SK-MEL-5 (cell line): ENCODE measurements around the gene ALDH16A1. TPM values are rescaled to one million over a fixed set of nuclear protein-coding genes. Genes with fewer than 3 reads are reported as not detected.
A peak's percentile ranks its signal among the peaks of the same experiment; 100 is the strongest.

Experiments
- DNase-seq: peaks from one replicate; pipeline ENCODE4 v3.0.0-alpha.2; 2016; ENCODE audit warnings: low read depth, low spot score
- in situ Hi-C: cut with HindIII; loops from 2 replicates; pipeline ENCODE4 v1.10.0; 2016; ENCODE audit warnings: low sequenced_read_pairs, high pct_unique_total_duplicates, low pct_unique_long_range_greater_than_20kb
- total RNA-seq: library from RNA; depleted of rRNA; stranded (reverse); fragments of >200 nt; shearing (Covaris generic); gene quantifications from 2 replicates; pipeline ENCODE4 v1.2.3, GENCODE V29; 2014

The ALDH16A1 gene
- total RNA-seq, 1 experiment from 2014 or later, result 16.7 TPM

- DNase-seq, result peak; percentile 57
- in situ Hi-C loops, result no loop called here
These were observed 21.0 kb downstream of the ALDH16A1 start, which contains the start of gene FLT3LG for GRCh38 chr19:49473868-49474541. Gene FLT3LG, plus strand, starts transcription at chr19:49474215. Its CDS starts 425 bp downstream, at chr19:49474640.

- in situ Hi-C loops, result no loop called here
- DNase-seq, result no peak
These were observed 21.5 kb downstream of the ALDH16A1 start for GRCh38 chr19:49474542-49474924.

GRCh38 chr19:49475191-49475917 is 22.3 kb downstream of the ALDH16A1 start:
- in situ Hi-C loops, result no loop called here
- no peak for DNase-seq

GRCh38 chr19:49475995-49476880 is 23.2 kb downstream of the ALDH16A1 start:
- in situ Hi-C loops, result no loop called here
- DNase-seq, result peak; percentile 77

GRCh38 chr19:49479975-49480628 is 27.1 kb downstream of the ALDH16A1 start:
- in situ Hi-C loops, result no loop called here
- no peak for DNase-seq

GRCh38 chr19:49481020-49481683 is 28.1 kb downstream of the ALDH16A1 start:
- no peak for DNase-seq
- in situ Hi-C loops, result no loop called here

- in situ Hi-C loops, result no loop called here
- no peak for DNase-seq
These were observed 33.2 kb downstream of the ALDH16A1 start for GRCh38 chr19:49486232-49486631.

GRCh38 chr19:49486710-49487276 is 33.8 kb downstream of the ALDH16A1 start:
- no peak for DNase-seq
- in situ Hi-C loops, result no loop called here

- in situ Hi-C loops, result no loop called here
These were observed 34.4 kb downstream of the ALDH16A1 start, which contains the start of gene RPL13A for GRCh38 chr19:49487277-49488045. Gene RPL13A, plus strand, starts transcription at chr19:49487608. Its CDS starts 22 bp downstream, at chr19:49487630.

GRCh38 chr19:49488046-49488862 is 35.2 kb downstream of the ALDH16A1 start:
- no peak for DNase-seq
- in situ Hi-C loops, result no loop called here

More at GRCh38 chr19:49487277-49488045, 34.4 kb downstream of the ALDH16A1 start, which contains the start of gene RPL13A:
- peak; percentile 99 for DNase-seq

GRCh38 chr19:49488863-49489537 is 36.0 kb downstream of the ALDH16A1 start:
- in situ Hi-C loops, result no loop called here
- DNase-seq, result no peak

GRCh38 chr19:49489601-49490167 is 36.7 kb downstream of the ALDH16A1 start:
- in situ Hi-C loops, result no loop called here
- DNase-seq, result peak; percentile 60

- DNase-seq, result no peak
- in situ Hi-C loops, result no loop called here
These were observed 37.4 kb downstream of the ALDH16A1 start for GRCh38 chr19:49490287-49491029.
